SW 1271 (cell line): ENCODE measurements around the gene MDP1.
"Not testable (repeated sequence)": the region's sequence is repeated elsewhere in the genome, so short reads cannot be mapped to it uniquely, and the experiment has no call there.

ENCODE experiments used
- DNase-seq, 2 experiments: peaks; one replicate each; lab custom pipeline; 2025; lab: John Stamatoyannopoulos, UW

Gene MDP1

DNA sequence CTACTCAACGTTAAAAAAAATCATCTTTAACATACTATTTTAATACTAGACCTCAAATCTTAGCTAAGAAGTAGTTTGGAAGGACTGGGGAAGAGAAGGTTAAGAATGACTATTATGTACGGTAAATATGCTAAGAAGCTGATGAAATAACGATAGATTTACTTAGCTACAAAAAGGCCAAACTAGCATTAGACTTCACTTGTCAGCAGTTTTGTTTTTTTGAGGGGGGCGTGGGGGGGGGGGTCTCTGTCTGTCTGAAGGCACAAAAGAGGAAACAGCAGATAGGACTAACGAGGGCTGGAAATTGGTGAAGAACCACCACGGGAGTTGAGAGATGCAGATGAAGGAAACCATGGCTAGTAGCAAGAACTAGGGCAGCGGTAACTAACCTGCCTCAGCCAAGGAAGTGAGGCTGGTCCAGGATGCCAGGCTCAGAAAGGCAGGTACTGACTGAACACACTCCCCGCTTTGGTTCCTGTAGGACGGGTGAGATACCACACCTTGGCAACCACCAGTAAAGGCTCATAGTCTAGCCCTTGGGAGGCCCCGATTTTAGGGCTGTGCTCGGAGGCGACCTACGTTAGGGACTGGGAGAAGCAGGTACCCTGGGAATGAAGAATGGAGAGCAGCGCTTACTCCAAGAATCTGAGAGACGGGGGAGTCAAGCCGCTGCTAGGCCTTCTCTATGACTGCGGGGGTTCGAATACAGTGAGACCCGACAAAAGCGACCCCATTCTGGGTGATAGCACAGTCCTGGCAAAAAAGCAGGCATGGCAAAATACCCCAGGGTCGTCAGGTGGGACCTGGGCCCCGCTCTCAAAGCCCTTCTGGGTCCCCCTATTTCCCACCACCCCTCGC lies 15.6 kb upstream of the MDP1 start:
- peak in 1 of 2 experiments; percentile 40 for DNase-seq

DNA sequence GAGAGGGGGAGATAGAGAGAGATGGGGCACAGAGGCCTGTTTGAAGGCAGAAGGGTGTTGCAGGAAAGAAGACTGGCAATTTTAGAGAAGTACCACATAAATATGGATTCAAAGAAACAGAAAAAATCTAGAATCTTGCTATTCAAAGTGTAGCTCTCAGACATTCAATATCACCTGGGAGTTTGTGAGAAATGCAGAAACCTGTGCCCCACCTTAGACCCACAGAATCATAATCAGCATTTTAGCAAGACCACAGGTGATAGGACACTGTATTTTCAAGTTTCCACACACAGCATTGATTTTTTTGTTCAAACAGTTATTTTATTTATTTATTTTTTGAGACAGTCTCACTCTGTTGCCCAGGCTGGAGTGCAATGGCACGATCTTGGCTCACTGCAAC lies 13.0 kb upstream of the MDP1 start:
- DNase-seq = no peak

DNA sequence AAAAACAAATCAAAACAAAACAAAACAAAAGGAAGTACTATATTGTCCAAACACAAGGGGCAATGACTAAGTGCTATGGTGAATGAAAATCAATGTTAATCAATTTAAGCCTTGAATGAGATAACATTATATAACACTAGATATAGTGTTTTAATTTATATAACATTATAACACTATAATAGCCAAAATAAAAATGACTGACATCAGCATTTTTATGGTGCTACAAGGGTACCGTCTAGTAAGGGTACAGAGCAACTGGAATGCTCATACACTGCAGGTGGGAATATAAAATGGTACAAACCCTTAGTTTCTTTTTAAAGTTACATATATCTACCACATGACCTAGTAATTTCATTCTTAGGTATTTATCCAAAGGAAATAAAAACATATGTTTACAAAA lies 10.6 kb upstream of the MDP1 start:
- DNase-seq = no peak

DNA sequence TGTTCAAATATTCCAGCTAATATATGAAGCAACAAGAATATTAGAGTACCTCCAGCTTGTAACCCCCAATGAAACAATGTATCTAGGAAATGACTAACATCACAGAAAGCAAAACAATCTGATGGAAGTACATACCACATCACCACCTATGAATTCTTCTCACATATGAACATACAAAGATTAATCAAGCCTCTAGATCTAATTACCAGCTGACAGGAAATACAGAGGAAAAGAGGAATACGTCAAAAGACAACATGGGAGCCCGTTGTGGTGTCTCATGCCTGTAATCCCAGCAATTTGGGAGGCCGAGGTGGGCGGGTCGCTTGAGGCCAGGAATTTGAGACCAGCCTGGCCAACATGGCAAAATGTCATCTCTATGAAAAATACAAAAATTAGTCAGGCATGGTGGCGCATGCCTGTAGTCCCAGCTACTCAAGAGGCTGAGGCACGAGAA lies 8.8 kb upstream of the MDP1 start:
- peak; percentile 75 to 92 for DNase-seq

DNA sequence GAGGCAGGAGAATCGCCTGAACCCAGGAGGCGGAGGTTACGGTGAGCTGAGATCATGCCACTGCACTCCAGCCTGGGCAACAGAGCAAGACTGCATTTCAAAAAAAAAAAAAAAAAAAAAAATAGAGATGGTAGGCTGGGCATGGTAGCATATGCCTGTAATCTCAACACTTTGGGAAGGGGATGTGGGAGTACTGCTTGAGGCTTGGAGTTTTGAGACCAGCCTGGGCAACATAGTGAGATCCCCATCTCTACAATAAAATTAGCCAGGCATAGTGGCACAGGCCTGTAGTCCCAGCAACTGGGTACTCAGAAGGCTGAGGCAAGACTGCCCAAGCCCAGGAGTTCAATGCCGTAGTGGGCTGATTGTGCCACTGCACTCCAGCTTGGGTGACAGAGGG lies 7.1 kb upstream of the MDP1 start:
- not testable (repeated sequence) for DNase-seq

DNA sequence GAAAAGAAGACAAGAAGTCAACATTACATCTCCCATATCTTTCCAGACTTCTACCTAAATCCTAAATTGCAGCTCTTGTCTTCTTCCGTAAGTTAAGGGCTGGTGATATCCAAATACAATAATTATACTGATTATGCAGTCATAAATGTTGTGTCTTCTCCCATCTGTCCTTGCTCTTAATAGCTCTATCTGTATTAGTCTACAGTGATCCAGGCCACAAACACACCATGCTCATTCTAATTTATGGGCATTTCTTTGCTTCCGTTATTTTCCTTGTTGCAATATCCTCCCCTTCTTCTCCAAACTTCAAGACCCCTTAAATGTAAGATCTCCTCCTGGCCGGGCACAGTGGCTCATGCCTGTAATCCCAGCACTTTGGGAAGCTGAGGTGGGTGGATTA lies 3.7 kb upstream of the MDP1 start:
- no peak for DNase-seq

DNA sequence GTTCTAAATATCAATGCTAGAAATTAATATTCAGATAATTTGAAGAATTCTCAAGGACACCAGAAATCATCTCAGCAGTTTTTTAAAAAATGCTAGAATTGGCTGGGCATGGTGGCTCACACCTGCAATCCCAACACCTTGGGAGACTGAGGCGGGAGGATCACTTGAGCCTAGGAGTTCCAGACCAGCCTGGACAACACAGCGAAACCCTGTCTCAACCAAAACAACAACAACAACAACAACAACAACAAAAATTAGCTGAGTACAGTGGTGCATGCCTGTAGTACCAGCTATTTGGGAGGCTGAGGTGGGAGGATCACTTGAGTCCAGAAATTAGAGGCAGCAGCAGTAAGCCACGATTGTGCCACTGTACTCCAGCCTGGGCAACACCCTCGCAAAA lies 3.2 kb upstream of the MDP1 start:
- no peak for DNase-seq

DNA sequence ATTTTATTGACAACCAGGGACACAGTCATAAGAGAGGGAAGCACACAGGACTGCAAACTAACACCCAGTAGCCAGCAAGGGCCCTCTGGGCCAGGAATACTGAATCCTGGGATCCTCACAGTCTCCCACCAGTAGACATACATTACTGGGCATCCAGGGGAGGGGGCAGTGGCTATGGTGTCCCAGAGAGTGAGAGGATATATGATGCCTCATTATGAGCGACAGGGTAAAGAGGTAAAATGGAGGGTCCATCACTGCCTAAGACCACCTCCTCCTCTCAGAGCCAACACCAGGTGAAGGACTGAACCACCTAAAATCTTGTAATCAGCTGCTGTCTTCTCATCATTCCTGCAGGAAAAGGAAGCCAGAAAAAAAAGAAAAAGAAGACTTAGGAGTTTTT lies 1.0 kb upstream of the MDP1 start:
- DNase-seq = not testable (repeated sequence)

DNA sequence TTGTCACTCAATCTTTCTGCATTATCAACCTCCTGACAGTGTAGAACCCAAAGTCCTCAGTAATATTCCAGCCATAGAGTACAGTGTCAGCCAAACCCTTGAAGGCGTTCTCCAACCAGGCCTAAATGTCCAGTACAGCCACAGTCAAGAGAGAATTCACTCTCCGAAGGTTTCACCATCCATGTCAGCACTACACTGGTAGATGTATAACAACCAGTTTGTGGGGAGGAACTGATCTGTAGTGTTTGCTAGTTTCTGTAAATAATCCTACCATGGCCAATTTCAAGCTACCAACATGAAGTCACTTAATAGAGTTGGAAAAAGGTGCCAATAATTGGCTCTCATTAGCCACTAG lies 456 bp upstream of the MDP1 start:
- DNase-seq = no peak

DNA sequence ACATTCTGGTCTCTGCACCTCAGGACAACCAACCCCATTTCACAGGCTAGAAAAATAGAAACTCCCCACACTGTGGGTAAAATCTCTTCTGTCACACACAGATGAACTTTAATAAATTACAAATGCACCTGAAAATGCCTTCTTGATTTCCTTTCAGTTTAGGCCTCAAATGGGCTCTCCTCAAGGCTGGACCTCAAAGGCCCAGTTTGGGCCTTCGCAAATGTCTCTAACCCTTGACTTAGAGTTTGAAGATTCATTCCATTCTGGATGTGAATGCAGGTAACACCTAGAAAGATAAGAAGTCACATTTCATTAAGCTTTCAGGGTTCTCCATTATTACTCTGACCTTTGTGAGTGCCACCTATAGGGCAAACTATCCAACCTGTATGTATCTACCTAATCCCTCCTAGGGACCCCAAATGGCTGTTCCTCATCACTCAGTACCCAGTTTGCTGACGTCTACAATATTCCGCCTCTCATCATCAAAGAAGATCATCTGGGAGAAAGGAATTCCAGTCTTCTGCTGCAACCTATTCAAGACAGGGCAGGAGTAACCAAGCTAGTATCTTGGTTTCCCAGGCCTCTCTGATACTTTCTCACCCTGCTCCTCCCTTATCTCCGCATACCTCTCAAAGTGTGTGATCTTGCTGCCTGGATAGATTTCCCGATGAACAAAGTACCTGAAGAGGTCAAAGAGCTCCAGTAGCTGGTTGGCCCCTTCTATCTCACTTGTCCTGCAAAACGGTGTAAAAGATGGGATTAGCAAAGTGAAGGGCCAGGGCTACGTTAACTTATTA lies 1.8 kb downstream of the MDP1 start:
- no peak for DNase-seq

DNA sequence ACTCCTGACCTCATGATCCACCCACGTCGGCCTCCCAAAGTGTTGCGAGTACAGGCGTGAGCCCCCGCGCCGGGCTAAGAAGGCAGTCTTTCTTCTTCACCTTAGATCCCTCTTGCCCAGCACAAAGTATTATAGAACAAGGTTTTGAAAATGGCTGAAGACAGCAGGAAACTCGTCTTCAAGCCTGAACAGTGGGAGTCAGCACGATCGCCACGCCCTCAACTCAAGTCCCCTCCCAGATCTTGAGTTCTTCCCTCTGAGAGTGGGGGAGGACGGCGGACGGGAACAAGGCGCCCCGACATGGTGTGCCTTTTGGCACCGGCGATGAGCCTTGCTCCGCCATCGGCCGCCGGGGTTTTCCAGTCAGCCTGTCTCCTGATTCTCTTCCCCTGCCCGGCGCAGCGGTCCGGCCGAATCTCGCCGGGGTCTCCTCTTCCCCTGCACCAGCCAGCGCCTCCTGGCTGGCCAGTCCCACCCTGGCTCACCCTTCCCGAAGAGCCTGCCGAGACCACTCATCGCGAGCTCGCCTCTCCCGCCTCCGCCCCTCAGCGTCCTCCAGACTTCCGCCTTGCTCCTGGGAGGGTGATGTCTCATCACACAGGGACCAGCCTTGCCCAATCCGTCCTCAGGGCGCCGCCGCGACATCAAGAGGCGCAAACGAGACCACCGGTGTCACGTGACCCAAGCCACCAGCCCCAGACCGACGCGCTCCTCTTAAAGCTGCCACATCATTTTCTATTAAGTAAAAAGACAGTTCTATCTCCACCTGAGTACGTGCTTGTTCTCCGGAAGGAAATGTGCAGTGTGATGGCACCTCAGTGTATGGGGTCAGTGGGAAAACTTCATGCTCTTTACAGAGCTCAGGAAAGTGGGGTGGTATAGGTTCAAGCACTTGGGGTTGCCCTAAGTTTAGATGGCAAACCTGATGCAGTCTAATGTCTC lies 2.7 kb downstream of the MDP1 start, which contains the start of gene CHMP4A:
Gene CHMP4A, minus strand, starts transcription at position 565 of the 942 bp plus-strand sequence. Its CDS starts 49 bp downstream, at position 516.
- peak; percentile 97 to 98 for DNase-seq

DNA sequence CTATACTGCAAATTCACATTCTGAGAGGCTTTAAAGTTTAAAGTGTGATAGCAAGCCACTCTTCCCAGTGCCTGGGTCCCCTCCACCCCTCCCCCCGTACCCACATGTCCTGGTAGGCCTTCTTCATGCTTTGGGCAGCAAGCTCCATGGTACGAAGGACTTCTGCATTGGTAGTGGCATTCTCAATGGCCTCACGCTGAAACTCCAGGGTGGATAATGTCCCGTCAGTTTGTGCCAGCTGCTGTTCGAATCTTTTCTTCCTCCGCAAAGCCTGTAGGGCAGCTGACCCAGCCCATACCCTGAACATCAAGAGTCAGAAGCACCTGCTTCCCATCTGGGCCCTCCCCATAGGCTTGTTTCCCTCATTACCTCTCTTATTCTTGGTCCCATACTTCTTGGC lies 4.6 kb downstream of the MDP1 start:
- DNase-seq = no peak

DNA sequence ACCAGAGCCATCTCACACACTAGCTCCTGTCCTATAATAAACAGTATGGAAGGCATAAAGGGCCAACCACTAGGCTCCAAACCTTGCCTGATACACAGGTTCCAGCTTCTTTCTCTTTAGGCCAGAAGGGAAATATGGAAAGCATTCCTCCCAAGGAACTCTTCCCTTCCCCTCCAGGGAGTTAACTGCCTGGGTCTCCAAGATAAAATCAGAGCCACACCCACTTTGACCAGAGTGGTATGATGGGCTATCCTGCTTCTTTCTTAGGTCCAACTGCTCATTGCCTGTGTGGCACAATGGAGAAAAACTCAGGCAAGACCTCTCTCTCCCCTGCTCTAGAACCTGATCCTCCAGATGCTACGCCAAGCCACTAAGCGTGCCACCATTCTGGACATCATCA lies 8.2 kb downstream of the MDP1 start:
- no peak for DNase-seq

DNA sequence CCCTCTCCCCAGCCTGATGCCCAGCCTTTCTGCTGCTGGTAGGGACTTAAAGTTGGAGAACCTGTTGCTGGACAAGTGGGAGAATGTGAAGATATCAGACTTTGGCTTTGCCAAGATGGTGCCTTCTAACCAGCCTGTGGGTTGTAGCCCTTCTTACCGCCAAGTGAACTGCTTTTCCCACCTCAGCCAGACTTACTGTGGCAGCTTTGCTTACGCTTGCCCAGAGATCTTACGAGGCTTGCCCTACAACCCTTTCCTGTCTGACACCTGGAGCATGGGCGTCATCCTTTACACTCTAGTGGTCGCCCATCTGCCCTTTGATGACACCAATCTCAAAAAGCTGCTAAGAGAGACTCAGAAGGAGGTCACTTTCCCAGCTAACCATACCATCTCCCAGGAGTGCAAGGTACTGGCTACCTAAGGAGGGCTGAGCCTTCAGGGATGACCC lies 8.7 kb downstream of the MDP1 start:
- DNase-seq = no peak

DNA sequence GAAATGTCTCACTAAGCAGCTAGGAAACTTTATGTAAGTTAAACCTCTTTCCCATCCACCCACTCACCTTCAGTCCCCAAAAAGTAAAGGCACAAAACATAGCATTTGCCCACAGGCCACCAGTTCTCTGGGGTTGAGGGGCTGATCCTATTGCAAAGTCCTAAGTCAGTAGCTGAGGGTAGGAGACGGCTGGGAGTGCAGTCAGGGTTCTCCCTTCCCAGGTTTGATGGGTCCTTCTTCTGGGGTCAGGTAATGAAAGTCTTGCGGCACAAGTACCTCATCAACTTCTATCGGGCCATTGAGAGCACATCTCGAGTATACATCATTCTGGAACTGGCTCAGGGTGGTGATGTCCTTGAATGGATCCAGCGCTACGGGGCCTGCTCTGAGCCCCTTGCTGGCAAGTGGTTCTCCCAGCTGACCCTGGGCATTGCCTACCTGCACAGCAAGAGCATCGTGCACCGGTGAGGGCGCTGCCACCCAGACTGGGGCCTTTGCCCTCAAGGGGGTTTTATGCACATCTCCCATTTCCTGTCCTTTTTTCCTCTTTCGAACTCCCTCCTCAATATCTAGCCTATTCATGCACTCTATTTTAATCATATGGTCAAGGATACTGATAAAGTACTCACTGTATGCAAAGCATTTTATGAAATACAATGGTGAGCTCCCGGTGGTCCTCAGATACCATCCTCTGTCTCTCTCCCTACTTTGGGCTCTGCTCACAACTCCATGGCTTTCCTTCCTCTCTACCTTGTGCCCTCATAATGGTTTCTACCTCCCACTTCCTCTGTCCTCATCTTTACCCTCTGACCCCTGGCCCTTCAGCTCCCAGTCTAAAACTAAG lies 9.4 kb downstream of the MDP1 start:
- DNase-seq = no peak

DNA sequence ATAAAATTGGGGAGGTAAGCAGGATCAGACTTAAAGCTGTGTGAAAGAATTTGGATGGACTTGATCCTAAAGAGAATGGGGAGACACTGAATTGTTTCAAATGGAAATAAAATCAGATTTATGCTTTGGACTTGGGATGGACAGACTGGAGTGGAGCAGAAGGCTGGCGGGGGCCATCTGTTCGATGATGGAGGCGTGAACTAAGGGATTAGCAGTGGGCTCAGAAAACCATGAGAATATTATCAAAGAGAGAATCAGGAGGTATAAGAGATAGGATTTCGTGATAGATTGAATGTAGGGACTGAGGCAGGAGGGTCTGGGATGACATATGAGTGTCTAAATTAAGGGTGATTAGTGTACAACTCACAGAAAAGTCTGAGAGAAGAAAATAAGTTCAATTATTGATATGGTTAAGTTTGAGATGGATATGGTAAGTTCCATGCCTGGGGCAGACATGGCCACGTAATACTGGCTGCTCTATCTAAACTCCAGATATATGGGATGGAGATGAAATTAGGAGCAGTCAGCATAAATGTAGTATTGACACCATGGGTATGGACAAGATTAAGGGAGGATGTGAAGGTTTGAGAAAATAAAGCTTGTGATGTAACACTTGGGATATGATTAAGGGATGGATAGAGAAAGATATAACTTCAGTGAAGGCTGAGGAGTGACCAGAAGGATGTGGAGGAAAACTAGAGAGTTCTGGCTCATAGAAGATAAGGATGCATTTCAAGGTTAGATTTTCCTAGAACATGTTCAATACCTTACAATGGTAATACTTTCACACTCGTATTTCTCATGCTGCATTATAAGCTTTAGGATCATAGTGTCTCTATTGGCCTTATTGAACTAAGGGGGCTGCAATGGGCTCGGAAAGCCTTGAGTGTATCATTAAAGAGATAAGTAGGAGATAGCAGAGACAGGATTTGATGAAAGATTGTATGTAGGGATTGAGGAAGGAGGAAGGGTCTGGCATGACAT lies 11.4 kb downstream of the MDP1 start:
- no peak for DNase-seq

DNA sequence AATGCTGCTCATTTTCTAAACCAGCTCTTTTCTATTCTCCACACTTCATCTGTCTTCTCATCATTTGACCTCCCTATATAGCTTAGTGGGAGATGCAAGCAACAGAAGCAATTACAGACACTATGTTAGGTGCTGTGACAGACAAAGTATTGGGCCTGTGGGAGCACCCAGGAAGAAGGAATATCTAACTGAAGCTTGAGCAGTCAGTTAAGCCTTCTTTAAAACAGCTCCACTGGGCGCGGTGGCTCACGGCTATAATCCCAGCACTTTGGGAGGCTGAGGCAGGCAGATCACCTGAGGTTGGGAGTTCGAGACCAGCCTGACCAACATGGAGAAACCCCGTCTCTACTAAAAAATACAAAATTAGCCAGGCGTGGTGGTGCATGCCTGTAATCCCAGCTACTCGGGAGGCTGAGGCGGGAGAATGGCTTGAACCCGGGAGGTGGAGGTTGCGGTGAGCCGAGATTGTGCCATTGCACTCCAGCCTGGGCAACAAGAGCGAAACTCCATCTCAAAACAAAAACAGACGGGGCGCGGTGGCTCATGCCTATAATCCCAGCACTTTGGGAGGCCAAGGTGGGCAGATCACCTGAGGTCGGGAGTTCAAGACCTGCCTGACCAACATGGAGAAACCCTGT lies 12.5 kb downstream of the MDP1 start:
- DNase-seq = not testable (repeated sequence)

DNA sequence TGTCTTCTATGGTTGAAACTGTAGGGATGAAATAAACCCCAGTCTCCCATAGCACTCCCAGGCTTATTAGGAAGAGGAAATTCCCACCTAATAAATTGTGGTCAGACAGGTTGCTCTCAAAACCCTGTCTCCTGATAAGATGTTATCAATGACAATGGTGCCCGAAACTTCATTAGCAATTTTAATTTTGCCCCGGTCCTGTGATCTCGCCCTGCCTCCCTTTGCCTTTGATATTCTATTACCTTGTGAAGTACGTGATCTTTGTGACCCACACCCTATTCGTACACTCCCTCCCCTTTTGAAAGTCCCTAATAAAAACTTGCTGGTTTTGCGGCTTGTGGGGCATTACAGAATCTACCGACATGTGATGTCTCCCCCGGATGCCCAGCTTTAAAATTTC lies 13.3 kb downstream of the MDP1 start:
- not testable (repeated sequence) for DNase-seq

DNA sequence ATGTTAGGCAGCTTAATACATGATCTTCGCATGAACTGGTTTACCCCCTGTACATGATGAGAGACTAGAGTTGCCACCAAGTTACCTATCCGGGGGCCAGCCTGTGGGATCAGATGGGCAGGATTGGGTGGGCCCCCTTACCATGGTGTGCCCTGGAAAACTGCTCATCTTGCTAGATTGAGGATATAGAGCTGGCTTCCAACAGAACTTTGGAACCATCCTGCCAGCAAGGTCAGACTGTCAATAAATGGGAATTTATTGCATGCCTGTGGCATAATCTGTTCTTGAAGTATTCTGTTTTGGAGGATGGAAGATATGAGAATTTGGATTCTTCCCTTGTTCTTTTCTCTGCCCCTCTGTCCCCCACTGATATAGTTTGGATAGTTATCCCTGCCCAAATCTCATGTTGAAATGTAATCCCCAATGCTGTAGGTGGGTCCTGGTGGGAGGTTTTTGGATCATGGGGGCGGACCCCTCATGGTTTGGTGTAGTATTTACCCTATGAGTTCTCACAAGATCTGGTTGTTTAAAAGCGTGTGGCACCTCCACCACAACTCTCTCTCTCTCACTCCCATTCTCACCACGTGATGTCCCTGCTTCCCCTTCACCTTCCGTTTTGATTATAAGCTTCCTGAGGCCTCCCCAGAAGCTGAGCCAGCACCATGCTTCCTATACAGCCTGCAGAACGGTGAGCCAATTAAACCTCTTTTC lies 16.9 kb downstream of the MDP1 start:
- DNase-seq = no peak
